H9 (cell line): ENCODE results near the gene TRMT61A. TPM values are rescaled to one million over a fixed set of nuclear protein-coding genes. Genes with fewer than 3 reads are reported as not detected.

ENCODE experiments used
- DNase-seq: peaks from one replicate; pipeline ENCODE4 v3.0.0-alpha.2; 2017
- H2AFZ ChIP-seq: one replicate; pipeline ENCODE4 v1.6.1; 2013; ENCODE audit warnings: mild to moderate bottlenecking, low read length, control low read depth, moderate library complexity
- H2AK5ac ChIP-seq: 2 replicates; pipeline ENCODE4 v1.6.1; 2013; ENCODE audit warnings: low read length, control low read depth, mixed read lengths; ENCODE audit not compliant: insufficient read length
- H2BK120ac ChIP-seq: one replicate; pipeline ENCODE4 v1.6.1; 2013; ENCODE audit warnings: low read depth, mild to moderate bottlenecking, low read length, control low read depth, inconsistent platforms; ENCODE audit not compliant: poor library complexity, severe bottlenecking
- H2BK12ac ChIP-seq: 2 replicates; pipeline ENCODE4 v1.6.1; 2013; ENCODE audit warnings: low read length, control low read depth, mixed read lengths, low read depth; ENCODE audit not compliant: insufficient read length
- H2BK15ac ChIP-seq: 2 replicates; pipeline ENCODE4 v1.6.1; 2013; ENCODE audit warnings: low read depth, low read length, control low read depth
- H2BK20ac ChIP-seq: one replicate; pipeline ENCODE4 v1.6.1; 2013; ENCODE audit warnings: low read depth, mild to moderate bottlenecking, low read length, control low read depth, inconsistent platforms; ENCODE audit not compliant: poor library complexity, severe bottlenecking
- H2BK5ac ChIP-seq: 2 replicates; pipeline ENCODE4 v1.6.1; 2013; ENCODE audit warnings: low read length, control low read depth, mixed read lengths; ENCODE audit not compliant: insufficient read length
- H3K14ac ChIP-seq: 2 replicates; pipeline ENCODE4 v1.6.1; 2013; ENCODE audit warnings: low read length, control low read depth; ENCODE audit not compliant: insufficient read depth
- H3K18ac ChIP-seq: 2 replicates; pipeline ENCODE4 v1.6.1; 2013; ENCODE audit warnings: low read depth, mild to moderate bottlenecking, mixed read lengths, low read length, control low read depth; ENCODE audit not compliant: insufficient read length
- H3K23ac ChIP-seq: 2 replicates; pipeline ENCODE4 v1.6.1; 2013; ENCODE audit warnings: low read length, control low read depth, mixed read lengths, low read depth; ENCODE audit not compliant: insufficient read length
- H3K23me2 ChIP-seq: 2 replicates; pipeline ENCODE4 v1.6.1; 2013; ENCODE audit warnings: low read depth, mild to moderate bottlenecking, mixed read lengths, low read length, control low read depth; ENCODE audit not compliant: insufficient read length, poor library complexity, severe bottlenecking
- H3K27ac ChIP-seq: 2 replicates; pipeline ENCODE4 v1.5.1; 2013; ENCODE audit warnings: low read length, control low read depth, mixed read lengths, low read depth; ENCODE audit not compliant: insufficient read length
- H3K27me3 ChIP-seq: 2 replicates; pipeline ENCODE4 v1.6.1; 2013; ENCODE audit warnings: low read length, control low read depth, inconsistent platforms; ENCODE audit not compliant: insufficient read depth
- H3K4ac ChIP-seq: 2 replicates; pipeline ENCODE4 v1.6.1; 2013; ENCODE audit warnings: low read depth, mild to moderate bottlenecking, control low read depth, inconsistent platforms, low read length, moderate library complexity
- H3K4me1 ChIP-seq: 2 replicates; pipeline ENCODE4 v1.6.1; 2013; ENCODE audit warnings: low read length, control low read depth, inconsistent platforms; ENCODE audit not compliant: insufficient read depth
- H3K4me2 ChIP-seq: 2 replicates; pipeline ENCODE4 v1.6.1; 2013; ENCODE audit warnings: low read length, control low read depth, mixed read lengths; ENCODE audit not compliant: insufficient read length, insufficient read depth
- H3K56ac ChIP-seq: 2 replicates; pipeline ENCODE4 v1.6.1; 2013; ENCODE audit warnings: low read depth, mild to moderate bottlenecking, mixed read lengths, low read length, control low read depth; ENCODE audit not compliant: insufficient read length
- H3K79me1 ChIP-seq: 2 replicates; pipeline ENCODE4 v1.6.1; 2013; ENCODE audit warnings: low read depth, mild to moderate bottlenecking, moderate library complexity, low read length, control low read depth, inconsistent platforms; ENCODE audit not compliant: insufficient read depth, poor library complexity, severe bottlenecking
- H3K79me2 ChIP-seq: 2 replicates; pipeline ENCODE4 v1.6.1; 2013; ENCODE audit warnings: low read length, control low read depth, inconsistent platforms; ENCODE audit not compliant: insufficient read depth
- H3K9ac ChIP-seq: 2 replicates; pipeline ENCODE4 v1.6.1; 2013; ENCODE audit warnings: low read length, control low read depth, mixed read lengths; ENCODE audit not compliant: insufficient read length; ENCODE audit errors: extremely low read depth
- H3K9me3 ChIP-seq: one replicate; pipeline ENCODE4 v1.6.1; 2013; ENCODE audit warnings: low read depth, low read length, inconsistent platforms; ENCODE audit not compliant: control insufficient read depth
- H3T11ph ChIP-seq: one replicate; pipeline ENCODE4 v1.6.1; 2013; ENCODE audit warnings: mild to moderate bottlenecking, low read length, control low read depth, inconsistent platforms
- H4K20me1 ChIP-seq: one replicate; pipeline ENCODE4 v1.6.1; 2013; ENCODE audit not compliant: control insufficient read depth, insufficient read length, insufficient read depth
- H4K5ac ChIP-seq: 2 replicates; pipeline ENCODE4 v1.6.1; 2013; ENCODE audit warnings: low read depth, mild to moderate bottlenecking, mixed read lengths, low read length, control low read depth; ENCODE audit not compliant: insufficient read length
- H4K8ac ChIP-seq: replicated peaks from 2 replicates; pipeline ENCODE4 v1.6.1; 2013; ENCODE audit warnings: low read length, control low read depth, mixed read lengths, low read depth; ENCODE audit not compliant: insufficient read length
- H4K91ac ChIP-seq: 2 replicates; pipeline ENCODE4 v1.6.1; 2013; ENCODE audit warnings: low read depth, mild to moderate bottlenecking, moderate library complexity, mixed read lengths, low read length, control low read depth; ENCODE audit not compliant: insufficient read length
- H3K27ac Mint-ChIP-seq, 3 experiments: 2 replicates in 2 of 3; 3 replicates in 1 of 3; pipeline ENCODE4 v1.8.0; 2020 to 2021; ENCODE audit warnings: mixed read lengths in 3 of 3, mild to moderate bottlenecking in 1 of 3, moderate library complexity in 1 of 3
- H3K27me3 Mint-ChIP-seq: 2 replicates; pipeline ENCODE4 v1.8.0; 2021; ENCODE audit warnings: low read depth, mild to moderate bottlenecking, moderate library complexity, mixed read lengths
- H3K36me3 Mint-ChIP-seq, 3 experiments: 2 replicates in 2 of 3; 3 replicates in 1 of 3; pipeline ENCODE4 v1.8.0; 2020 to 2021; ENCODE audit warnings: low read depth in 3 of 3, mixed read lengths in 3 of 3; ENCODE audit not compliant: insufficient read depth in 1 of 3
- H3K4me1 Mint-ChIP-seq, 2 experiments: 2 replicates each; pipeline ENCODE4 v1.8.0; 2020; ENCODE audit warnings: mixed read lengths in 2 of 2
- H3K4me3 Mint-ChIP-seq, 2 experiments: 2 replicates in 1 of 2; 3 replicates in 1 of 2; pipeline ENCODE4 v1.8.0; 2020 to 2021; ENCODE audit warnings: mild to moderate bottlenecking in 2 of 2, mixed read lengths in 2 of 2, moderate library complexity in 1 of 2
- H3K9me3 Mint-ChIP-seq, 2 experiments: 2 replicates in 1 of 2; 3 replicates in 1 of 2; pipeline ENCODE4 v1.8.0; 2020; ENCODE audit warnings: mild to moderate bottlenecking in 2 of 2, mixed read lengths in 2 of 2, moderate library complexity in 1 of 2
- WGBS: extraction: QIAGEN DNeasy Blood & Tissue Kit; methylation state at CpG from one replicate; pipeline ENCODE4 v1.1.7; 2013; ENCODE audit warnings: missing lambda C conversion rate, low lambda C conversion rate, mixed read lengths; ENCODE audit not compliant: insufficient read length; ENCODE audit errors: extremely low coverage; 5-methylcytosine and 5-hydroxymethylcytosine counted together
- total RNA-seq: library from RNA; stranded (reverse); gene quantifications from 2 replicates; pipeline ENCODE4 v1.2.1, GENCODE V29; 2021
- TF ChIP-seq, protein P1 (sequence below): fragments of 200-600 bp; sonication (generic); conservative IDR thresholded peaks from 3 replicates; pipeline ENCODE4 v1.8.0; 2021; ENCODE audit warnings: antibody characterized with exemption, mild to moderate bottlenecking

The TRMT61A gene
- total RNA-seq, 1 experiment from 2014 or later = 21.9 TPM

DNA sequence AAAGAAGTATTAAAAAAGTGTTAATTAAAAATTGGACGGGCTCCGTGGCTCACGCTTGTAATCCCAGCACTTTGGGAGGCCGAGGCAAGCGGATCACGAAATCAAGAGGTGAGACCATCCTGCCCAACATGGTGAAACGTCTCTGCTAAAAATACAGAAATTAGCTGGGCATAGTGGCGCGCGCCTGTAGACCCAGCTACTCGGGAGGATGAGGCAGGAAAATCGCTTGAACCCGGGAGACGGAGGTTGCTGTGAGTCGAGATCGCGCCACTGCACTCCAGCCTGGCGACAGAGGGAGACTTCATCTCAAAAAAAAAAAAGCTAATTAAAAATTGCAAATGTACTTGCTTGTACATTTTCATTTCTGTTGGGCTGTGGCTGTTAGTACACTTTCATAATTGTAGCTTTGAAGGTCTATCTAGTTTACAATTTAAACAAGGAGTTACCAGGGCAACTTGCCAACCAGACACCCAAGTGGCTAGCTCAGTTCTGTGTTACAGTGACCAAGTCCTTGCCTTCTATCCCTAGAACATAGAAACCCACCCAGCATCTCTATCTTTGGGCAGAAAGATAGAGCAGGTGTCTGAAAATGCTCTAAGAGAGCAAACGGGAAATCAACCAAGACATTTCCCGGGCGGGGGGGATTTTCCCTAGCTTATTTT, 35.0 kb downstream of the TRMT61A start:
- H4K20me1 ChIP-seq = no peaks in the 10 kb centered on the region
- Mint-ChIP-seq H3K36me3 (peaks cover 18 to 20% (median 19%) of the 10 kb centered on the region in 3 experiments), H3K9me3 (no peaks in the 10 kb centered on the region), H3K27me3 (no peaks in the 10 kb centered on the region), H3K4me1 (peaks cover 27 to 30% of the 10 kb centered on the region in 2 experiments), H3K4me3 (peak overlapping the region; percentile 85 to 98), H3K27ac (peak overlapping the region in 1 of 3 experiments; percentile 44; a peak in 1 of 7 replicates)
- peak overlapping the region; percentile 99 for H3K4me2 ChIP-seq
- H4K91ac ChIP-seq = no peak overlapping the region
- no peak overlapping the region for H2BK20ac ChIP-seq
- no CpG with 5 or more reads among the region's 21 CpGs for WGBS
- peaks cover 13% of the 10 kb centered on the region for H3K23me2 ChIP-seq
- no peak overlapping the region for H2BK5ac ChIP-seq
- H2AK5ac ChIP-seq = no peak overlapping the region
- H3K18ac ChIP-seq = no peak overlapping the region
- H3K79me1 ChIP-seq = peaks cover 7% of the 10 kb centered on the region
- no peak overlapping the region for H2BK12ac ChIP-seq
- H3K4me1 ChIP-seq = no peaks in the 10 kb centered on the region
- H2AFZ ChIP-seq = no peak overlapping the region
- no peaks in the 10 kb centered on the region for H3K9me3 ChIP-seq
- H3K27me3 ChIP-seq = no peaks in the 10 kb centered on the region
- no peak overlapping the region for H3K56ac ChIP-seq
- H3K4ac ChIP-seq = no peak overlapping the region
- H4K5ac ChIP-seq = no peak overlapping the region
- no peak overlapping the region for H2BK15ac ChIP-seq
- H3K9ac ChIP-seq = peak overlapping the region; percentile 77
- TF ChIP-seq, protein P1, sequence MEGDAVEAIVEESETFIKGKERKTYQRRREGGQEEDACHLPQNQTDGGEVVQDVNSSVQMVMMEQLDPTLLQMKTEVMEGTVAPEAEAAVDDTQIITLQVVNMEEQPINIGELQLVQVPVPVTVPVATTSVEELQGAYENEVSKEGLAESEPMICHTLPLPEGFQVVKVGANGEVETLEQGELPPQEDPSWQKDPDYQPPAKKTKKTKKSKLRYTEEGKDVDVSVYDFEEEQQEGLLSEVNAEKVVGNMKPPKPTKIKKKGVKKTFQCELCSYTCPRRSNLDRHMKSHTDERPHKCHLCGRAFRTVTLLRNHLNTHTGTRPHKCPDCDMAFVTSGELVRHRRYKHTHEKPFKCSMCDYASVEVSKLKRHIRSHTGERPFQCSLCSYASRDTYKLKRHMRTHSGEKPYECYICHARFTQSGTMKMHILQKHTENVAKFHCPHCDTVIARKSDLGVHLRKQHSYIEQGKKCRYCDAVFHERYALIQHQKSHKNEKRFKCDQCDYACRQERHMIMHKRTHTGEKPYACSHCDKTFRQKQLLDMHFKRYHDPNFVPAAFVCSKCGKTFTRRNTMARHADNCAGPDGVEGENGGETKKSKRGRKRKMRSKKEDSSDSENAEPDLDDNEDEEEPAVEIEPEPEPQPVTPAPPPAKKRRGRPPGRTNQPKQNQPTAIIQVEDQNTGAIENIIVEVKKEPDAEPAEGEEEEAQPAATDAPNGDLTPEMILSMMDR = no peak
- no peak overlapping the region for H3K27ac ChIP-seq
- H3K14ac ChIP-seq = no peak overlapping the region
- H3K23ac ChIP-seq = no peak overlapping the region
- no peak for DNase-seq
- no peak overlapping the region for H2BK120ac ChIP-seq
- H3T11ph ChIP-seq = no peak overlapping the region
- H3K79me2 ChIP-seq = peaks cover 34% of the 10 kb centered on the region; the same call in 1 of the 2 replicates
- H4K8ac ChIP-seq = no peak overlapping the region
